ENCODE measurements around the gene ZHX3. TPM values are rescaled to one million over a fixed set of nuclear protein-coding genes. Genes with fewer than 3 reads are reported as not detected.

Gene ZHX3
- total RNA-seq, 6 experiments from 2014 or later = 17.6 to 47.4 (median 26.2) TPM

- TF ChIP-seq CTCF (IDR thresholded peaks at IDR 0.05) (no peak), POLR2A (IDR thresholded peaks at IDR 0.05) (no peak)
- Histone ChIP-seq H3K36me3 (peaks cover 0 to 3% (median 0%) of the 10 kb centered on the region in 4 donors), H3K4me1 (peaks cover 0 to 19% (median 0%) of the 10 kb centered on the region in 4 donors), H3K9me3 (no peaks in the 10 kb centered on the region), H3K27me3 (no peaks in the 10 kb centered on the region), H3K27ac (no peak overlapping the region), H3K4me3 (no peak overlapping the region)
- intact Hi-C loops (cut with DNase I) = no loop called here
- 56% methylated on average over 1 of the region's 1 CpG for WGBS (ENCODE audit: insufficient coverage, low coverage, low lambda C conversion rate, missing lambda C conversion rate)
- ATAC-seq (no peak), DNase-seq (no peak)
These were observed 45.2 kb downstream of the ZHX3 start for GRCh38 chr20:41272339-41272738.

- WGBS (ENCODE audit: insufficient coverage, low coverage, low lambda C conversion rate, missing lambda C conversion rate) = 83% methylated on average over 4 of the region's 4 CpGs
- H3K9me3 ChIP-seq = no peaks in the 10 kb centered on the region
- H3K36me3 ChIP-seq = peaks cover 0 to 16% (median 2%) of the 10 kb centered on the region in 4 donors
- DNase-seq (no peak), ATAC-seq (no peak)
- no peak overlapping the region for H3K4me3 ChIP-seq
- H3K27ac ChIP-seq = no peak overlapping the region
- intact Hi-C loops (cut with DNase I) = no loop called here
- TF ChIP-seq POLR2A (IDR thresholded peaks at IDR 0.05) = no peak
- TF ChIP-seq CTCF (IDR thresholded peaks at IDR 0.05) = no peak
- H3K4me1 ChIP-seq = peaks cover 0 to under 1% (median 0%) of the 10 kb centered on the region in 4 donors
- no peaks in the 10 kb centered on the region for H3K27me3 ChIP-seq
These were observed 48.4 kb downstream of the ZHX3 start for GRCh38 chr20:41268917-41269652.

- 83% methylated on average over 1 of the region's 1 CpG for WGBS (ENCODE audit: insufficient coverage, low coverage, low lambda C conversion rate, missing lambda C conversion rate)
- intact Hi-C loops (cut with DNase I) = no loop called here
- DNase-seq (no peak), ATAC-seq (no peak)
- Histone ChIP-seq H3K27ac (no peak overlapping the region), H3K4me1 (no peaks in the 10 kb centered on the region), H3K4me3 (no peak overlapping the region), H3K36me3 (peaks cover 0 to 16% (median 2%) of the 10 kb centered on the region in 4 donors), H3K27me3 (no peaks in the 10 kb centered on the region), H3K9me3 (no peaks in the 10 kb centered on the region)
- TF ChIP-seq POLR2A (IDR thresholded peaks at IDR 0.05) (no peak), CTCF (IDR thresholded peaks at IDR 0.05) (no peak)
These were observed 49.1 kb downstream of the ZHX3 start for GRCh38 chr20:41268402-41268801.

- no peaks in the 10 kb centered on the region for H3K4me1 ChIP-seq
- H3K4me3 ChIP-seq = no peak overlapping the region
- H3K9me3 ChIP-seq = no peaks in the 10 kb centered on the region
- DNase-seq (no peak), ATAC-seq (no peak)
- H3K27me3 ChIP-seq = no peaks in the 10 kb centered on the region
- peaks cover 0 to 16% (median 2%) of the 10 kb centered on the region in 4 donors for H3K36me3 ChIP-seq
- no peak overlapping the region for H3K27ac ChIP-seq
- no peak for TF ChIP-seq CTCF (IDR thresholded peaks at IDR 0.05)
- TF ChIP-seq POLR2A (IDR thresholded peaks at IDR 0.05) = no peak
- 79% methylated on average over 2 of the region's 2 CpGs for WGBS (ENCODE audit: insufficient coverage, low coverage, low lambda C conversion rate, missing lambda C conversion rate)
- intact Hi-C loops (cut with DNase I) = no loop called here
These were observed 51.6 kb downstream of the ZHX3 start for GRCh38 chr20:41265938-41266337.

Data from right lobe of liver (tissue), 6 donors.